HG03457 (cell line): Measurements from ENCODE around the gene MAGEA4.
"Not testable (repeated sequence)": the region's sequence is repeated elsewhere in the genome, so short reads cannot be mapped to it uniquely, and the experiment has no call there.

ENCODE experiments used
- ATAC-seq: cut with Tn5 transposase; IDR thresholded peaks from one replicate; pipeline ENCODE4 v1.9.1; 2021; ENCODE audit warnings: moderate number of reproducible peaks; ENCODE audit not compliant: unreplicated experiment

Gene MAGEA4

GRCh38 chrX:151912780-151913179 is at the start of gene MAGEA4:
TSS of gene MAGEA4 (plus strand) at chrX:151912889. CDS start at chrX:151923665, 10,776 bp downstream.
- ATAC-seq, result no peak

- ATAC-seq, result no peak
Measured at GRCh38 chrX:151870602-151871001, 42.1 kb upstream of the MAGEA4 start.

- no peak for ATAC-seq
Measured at GRCh38 chrX:151871244-151871643, 41.4 kb upstream of the MAGEA4 start.

GRCh38 chrX:151873096-151873495 is 39.6 kb upstream of the MAGEA4 start:
- no peak for ATAC-seq

- ATAC-seq, result no peak
Measured at GRCh38 chrX:151875270-151876026, 37.2 kb upstream of the MAGEA4 start.

GRCh38 chrX:151878574-151878973 is 34.1 kb upstream of the MAGEA4 start:
- no peak for ATAC-seq

GRCh38 chrX:151879856-151880255 is 32.8 kb upstream of the MAGEA4 start:
- ATAC-seq, result no peak

- no peak for ATAC-seq
Measured at GRCh38 chrX:151880895-151881294, 31.8 kb upstream of the MAGEA4 start.

GRCh38 chrX:151889421-151889820 is 23.3 kb upstream of the MAGEA4 start:
- no peak for ATAC-seq

GRCh38 chrX:151896734-151897474 is 15.8 kb upstream of the MAGEA4 start:
- ATAC-seq, result no peak

GRCh38 chrX:151899622-151900021 is 13.1 kb upstream of the MAGEA4 start:
- no peak for ATAC-seq

- ATAC-seq, result no peak
Measured at GRCh38 chrX:151901826-151902225, 10.9 kb upstream of the MAGEA4 start.

GRCh38 chrX:151902813-151903591 is 9.7 kb upstream of the MAGEA4 start:
- ATAC-seq, result no peak

GRCh38 chrX:151904989-151905388 is 7.7 kb upstream of the MAGEA4 start:
- no peak for ATAC-seq

- ATAC-seq, result no peak
Measured at GRCh38 chrX:151912221-151912620, 468 bp upstream of the MAGEA4 start.

- not testable (repeated sequence) for ATAC-seq
Measured at GRCh38 chrX:151918736-151919135, 6.0 kb downstream of the MAGEA4 start.

- ATAC-seq, result no peak
Measured at GRCh38 chrX:151919610-151920009, 6.9 kb downstream of the MAGEA4 start.

GRCh38 chrX:151920101-151920500 is 7.4 kb downstream of the MAGEA4 start:
- no peak for ATAC-seq

GRCh38 chrX:151920530-151920929 is 7.8 kb downstream of the MAGEA4 start:
- ATAC-seq, result no peak

GRCh38 chrX:151921292-151921691 is 8.6 kb downstream of the MAGEA4 start:
- no peak for ATAC-seq

GRCh38 chrX:151921866-151922265 is 9.2 kb downstream of the MAGEA4 start:
- ATAC-seq, result no peak
